Endothelial cell (in vitro differentiated cells): ENCODE measurements around the gene CCDC85C. TPM values are rescaled to one million over a fixed set of nuclear protein-coding genes. Genes with fewer than 3 reads are reported as not detected.

Experiments
- DNase-seq: peaks from one replicate; pipeline ENCODE4 v3.0.0; 2021; ENCODE audit warnings: low spot score
- H3K27ac Mint-ChIP-seq: one replicate; pipeline ENCODE4 v1.8.0; 2021; ENCODE audit warnings: mixed read lengths, inconsistent platforms; ENCODE audit not compliant: unreplicated experiment
- H3K27me3 Mint-ChIP-seq: one replicate; pipeline ENCODE4 v1.8.0; 2021; ENCODE audit warnings: mild to moderate bottlenecking, moderate library complexity, mixed read lengths, inconsistent platforms; ENCODE audit not compliant: unreplicated experiment
- H3K36me3 Mint-ChIP-seq: one replicate; pipeline ENCODE4 v1.8.0; 2021; ENCODE audit warnings: mild to moderate bottlenecking, low read depth, mixed read lengths, inconsistent platforms; ENCODE audit not compliant: unreplicated experiment
- H3K4me1 Mint-ChIP-seq: one replicate; pipeline ENCODE4 v1.8.0; 2021; ENCODE audit warnings: mild to moderate bottlenecking, mixed read lengths, inconsistent platforms; ENCODE audit not compliant: unreplicated experiment
- H3K4me3 Mint-ChIP-seq: one replicate; pipeline ENCODE4 v1.8.0; 2021; ENCODE audit warnings: mild to moderate bottlenecking, mixed read lengths, inconsistent platforms; ENCODE audit not compliant: unreplicated experiment
- H3K9me3 Mint-ChIP-seq: one replicate; pipeline ENCODE4 v1.8.0; 2021; ENCODE audit warnings: mixed read lengths, inconsistent platforms; ENCODE audit not compliant: unreplicated experiment
- CTCF ChIP-seq: fragments of 200-600 bp; sonication (generic); IDR thresholded peaks from one replicate; pipeline ENCODE4 v1.5.0; 2021; ENCODE audit warnings: antibody characterized with exemption; ENCODE audit not compliant: unreplicated experiment
- total RNA-seq: library from RNA; stranded (reverse); fragmentation: NEBNext Ultra II Directional; extraction: Animal tissue kit (Norgen Biotek cat#: 25700); gene quantifications from one replicate; pipeline ENCODE4 v1.2.1, GENCODE V29; 2021; ENCODE audit not compliant: unreplicated experiment

The CCDC85C gene
- total RNA-seq, 1 donor from 2014 or later: 42.1 TPM

GRCh38 chr14:99566390-99567354 lies 37.3 kb downstream of the CCDC85C start:
- no peak overlapping the region for H3K4me3 Mint-ChIP-seq
- peaks cover 61% of the 10 kb centered on the region for H3K4me1 Mint-ChIP-seq
- H3K36me3 Mint-ChIP-seq: no peaks in the 10 kb centered on the region
- no peak for TF ChIP-seq CTCF
- DNase-seq: no peak
- no peak overlapping the region for H3K27ac Mint-ChIP-seq
- H3K27me3 Mint-ChIP-seq: peaks cover 11% of the 10 kb centered on the region
- H3K9me3 Mint-ChIP-seq: no peaks in the 10 kb centered on the region

GRCh38 chr14:99566009-99566389 lies 38.0 kb downstream of the CCDC85C start:
- Mint-ChIP-seq H3K4me3 (no peak overlapping the region), H3K27me3 (peaks cover 11% of the 10 kb centered on the region), H3K4me1 (peaks cover 55% of the 10 kb centered on the region), H3K27ac (no peak overlapping the region), H3K36me3 (no peaks in the 10 kb centered on the region), H3K9me3 (no peaks in the 10 kb centered on the region)
- TF ChIP-seq CTCF: no peak
- DNase-seq: no peak

GRCh38 chr14:99565383-99565782 lies 38.6 kb downstream of the CCDC85C start:
- Mint-ChIP-seq H3K27me3 (peaks cover 11% of the 10 kb centered on the region), H3K4me3 (no peak overlapping the region), H3K4me1 (peaks cover 49% of the 10 kb centered on the region), H3K27ac (no peak overlapping the region), H3K36me3 (no peaks in the 10 kb centered on the region), H3K9me3 (no peaks in the 10 kb centered on the region)
- no peak for DNase-seq
- no peak for TF ChIP-seq CTCF

GRCh38 chr14:99564926-99565259 lies 39.1 kb downstream of the CCDC85C start:
- no peaks in the 10 kb centered on the region for H3K9me3 Mint-ChIP-seq
- no peak for TF ChIP-seq CTCF
- H3K4me3 Mint-ChIP-seq: no peak overlapping the region
- H3K27ac Mint-ChIP-seq: no peak overlapping the region
- H3K27me3 Mint-ChIP-seq: peaks cover 11% of the 10 kb centered on the region
- no peak for DNase-seq
- no peaks in the 10 kb centered on the region for H3K36me3 Mint-ChIP-seq
- H3K4me1 Mint-ChIP-seq: peaks cover 46% of the 10 kb centered on the region

GRCh38 chr14:99564256-99564925 lies 39.6 kb downstream of the CCDC85C start:
- Mint-ChIP-seq H3K9me3 (no peaks in the 10 kb centered on the region), H3K27ac (no peak overlapping the region), H3K4me3 (no peak overlapping the region), H3K36me3 (peaks cover 2% of the 10 kb centered on the region), H3K4me1 (peaks cover 41% of the 10 kb centered on the region), H3K27me3 (peaks cover 11% of the 10 kb centered on the region)
- no peak for TF ChIP-seq CTCF
- DNase-seq: no peak
